ENCODE results near the gene ST3GAL3.

ST3GAL3 gene

GRCh38 chr1:43970911-43971310 is 263.6 kb downstream of the ST3GAL3 start:
- DNase-seq, result no peak

DNA sequence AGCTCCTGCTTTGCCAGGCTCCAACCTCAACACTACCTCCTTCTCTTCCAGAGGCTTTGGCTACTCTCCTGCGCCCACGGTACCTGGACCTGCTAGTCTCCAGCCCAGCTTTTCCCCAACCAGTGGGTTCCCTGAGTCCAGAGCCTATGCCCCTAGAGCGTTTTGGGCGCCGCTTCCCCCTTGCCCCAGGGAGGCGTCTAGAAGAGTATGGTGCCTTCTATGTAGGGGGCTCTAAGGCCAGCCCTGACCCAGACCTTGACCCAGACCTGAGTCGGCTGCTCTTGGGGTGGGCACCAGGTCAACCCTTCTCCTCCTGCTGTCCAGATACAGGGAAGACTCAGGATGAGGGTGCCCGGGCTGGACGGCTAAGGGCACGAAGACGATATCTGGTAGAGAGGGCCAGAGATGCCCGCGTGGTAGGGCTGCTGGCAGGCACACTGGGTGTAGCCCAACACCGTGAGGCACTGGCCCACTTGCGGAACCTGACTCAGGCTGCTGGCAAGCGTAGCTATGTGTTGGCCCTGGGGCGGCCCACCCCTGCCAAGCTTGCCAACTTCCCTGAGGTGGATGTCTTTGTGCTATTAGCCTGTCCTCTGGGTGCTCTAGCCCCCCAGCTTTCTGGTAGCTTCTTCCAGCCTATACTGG is 264.1 kb downstream of the ST3GAL3 start:
- DNase-seq, result no peak

DNA sequence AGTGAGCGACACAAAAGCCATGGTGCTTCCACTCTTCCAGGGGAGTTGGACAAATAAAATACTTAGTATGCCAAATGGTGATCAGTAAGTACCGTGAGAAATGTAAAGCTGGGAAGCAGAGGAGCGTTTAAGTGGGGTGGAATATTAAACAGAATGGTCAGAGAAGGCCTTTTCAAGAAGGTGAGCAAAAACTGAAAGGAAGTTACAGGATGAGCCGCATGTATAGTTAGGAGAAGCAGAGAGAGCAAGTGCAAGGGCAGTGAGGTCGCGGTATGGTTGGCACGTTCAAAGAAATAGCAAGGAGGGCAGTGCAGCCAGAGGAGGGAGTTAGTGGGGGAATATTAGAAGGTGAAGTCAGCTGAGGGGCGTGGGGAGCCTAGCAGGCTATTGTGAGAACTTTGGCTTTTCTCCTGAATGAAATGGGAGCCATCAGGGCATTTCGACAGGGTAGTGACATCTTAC is 266.7 kb downstream of the ST3GAL3 start:
- no peak for DNase-seq

GRCh38 chr1:43974443-43975248 is 267.3 kb downstream of the ST3GAL3 start, which contains the start of gene ATP6V0B:
ATP6V0B (plus strand) TSS chr1:43974960; CDS start chr1:43975041, 81 bp downstream.
- peak; percentile 93 to 95 for DNase-seq

DNA sequence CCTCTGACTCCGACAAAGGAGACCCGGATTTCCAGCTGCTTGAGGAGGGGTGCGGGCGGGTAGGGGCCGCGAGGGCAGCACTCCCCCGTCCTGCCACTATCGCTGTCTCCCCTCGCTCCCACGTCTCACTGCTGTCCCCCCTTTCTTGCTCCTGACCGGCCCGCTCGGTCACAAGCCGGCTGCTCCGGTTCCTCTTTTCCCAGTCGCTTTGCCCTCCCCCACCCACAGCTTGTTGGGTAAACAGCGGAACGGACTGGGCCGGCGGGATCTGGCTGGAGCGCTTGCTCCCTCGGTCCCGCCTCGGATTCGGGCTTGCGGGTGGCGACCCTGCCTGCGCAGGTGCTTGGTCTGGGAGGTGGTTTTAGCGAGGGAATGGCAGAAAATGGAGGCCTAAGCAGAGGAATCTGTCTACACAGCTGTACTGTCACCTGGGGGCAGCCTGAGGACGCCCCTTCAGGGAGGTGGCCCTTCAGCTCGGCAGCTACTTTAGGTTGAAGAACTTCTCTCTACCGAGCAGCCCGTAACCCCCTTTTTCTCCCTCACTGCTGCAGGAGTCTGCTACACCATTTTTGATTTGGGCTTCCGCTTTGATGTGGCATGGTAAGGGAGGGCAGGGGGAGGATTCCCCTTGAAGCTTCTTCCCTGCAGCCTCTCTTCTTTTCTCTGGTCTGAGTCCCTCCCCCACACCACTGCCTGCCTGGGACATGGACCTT is 268.1 kb downstream of the ST3GAL3 start:
- peak in 1 of 2 experiments; percentile 12 for DNase-seq

DNA sequence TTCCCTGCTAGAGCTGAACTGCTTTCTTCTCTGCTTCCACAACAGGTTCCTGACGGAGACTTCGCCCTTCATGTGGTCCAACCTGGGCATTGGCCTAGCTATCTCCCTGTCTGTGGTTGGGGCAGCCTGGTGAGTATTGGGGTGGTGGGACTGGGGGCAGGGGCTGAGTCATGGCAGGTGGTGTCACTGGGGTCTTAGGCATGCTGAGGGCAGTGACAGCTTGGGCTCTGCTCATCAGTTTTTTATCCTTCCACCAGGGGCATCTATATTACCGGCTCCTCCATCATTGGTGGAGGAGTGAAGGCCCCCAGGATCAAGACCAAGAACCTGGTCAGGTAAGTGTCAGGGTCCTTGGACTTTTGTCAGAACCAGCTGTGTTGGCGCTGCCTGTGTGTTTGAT is 268.7 kb downstream of the ST3GAL3 start:
- DNase-seq, result no peak

DNA sequence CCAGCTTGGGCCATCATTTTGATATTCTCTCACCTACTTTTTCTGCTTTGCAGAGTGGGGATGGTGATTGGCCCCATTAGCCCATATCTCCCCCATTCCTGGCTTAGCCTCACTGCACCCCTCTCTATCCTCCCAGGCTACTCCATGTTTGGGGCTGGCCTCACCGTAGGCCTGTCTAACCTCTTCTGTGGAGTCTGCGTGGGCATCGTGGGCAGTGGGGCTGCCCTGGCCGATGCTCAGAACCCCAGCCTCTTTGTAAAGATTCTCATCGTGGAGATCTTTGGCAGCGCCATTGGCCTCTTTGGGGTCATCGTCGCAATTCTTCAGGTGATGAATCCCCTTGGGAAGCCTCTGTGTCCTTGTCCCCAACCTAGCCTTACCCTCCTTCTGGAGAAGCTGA is 269.6 kb downstream of the ST3GAL3 start:
- DNase-seq, result no peak

DNA sequence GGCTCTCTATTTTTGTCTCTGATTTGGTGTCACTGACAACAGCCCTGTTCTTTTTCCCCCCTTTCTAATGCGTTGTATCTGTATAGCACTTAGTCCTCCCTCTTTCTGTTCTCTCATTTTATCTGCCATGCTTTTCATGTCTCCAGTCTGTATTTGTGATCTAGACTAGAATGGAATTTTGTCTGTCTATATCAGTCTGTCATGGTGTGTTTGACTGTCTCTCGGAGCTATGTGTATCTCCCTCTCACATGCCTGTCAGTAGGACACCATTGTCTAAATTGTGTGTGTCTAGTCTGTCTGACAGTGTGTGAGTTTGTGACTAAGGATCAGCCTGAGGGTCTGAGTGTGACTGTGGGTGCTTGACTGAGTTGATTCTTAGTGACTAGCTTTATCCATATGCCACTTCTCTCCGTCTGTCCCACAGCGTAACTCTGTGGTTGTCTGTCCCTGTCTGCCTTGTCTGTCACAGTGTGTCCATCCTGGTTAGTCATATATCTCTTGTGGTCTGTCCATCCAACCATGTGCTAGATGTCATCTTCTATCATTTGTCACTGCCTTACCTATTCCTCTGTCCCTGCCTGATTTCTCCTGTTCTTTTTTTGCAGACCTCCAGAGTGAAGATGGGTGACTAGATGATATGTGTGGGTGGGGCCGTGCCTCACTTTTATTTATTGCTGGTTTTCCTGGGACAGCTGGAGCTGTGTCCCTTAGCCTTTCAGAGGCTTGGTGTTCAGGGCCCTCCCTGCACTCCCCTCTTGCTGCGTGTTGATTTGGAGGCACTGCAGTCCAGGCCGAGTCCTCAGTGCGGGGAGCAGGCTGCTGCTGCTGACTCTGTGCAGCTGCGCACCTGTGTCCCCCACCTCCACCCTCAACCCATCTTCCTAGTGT is 270.3 kb downstream of the ST3GAL3 start:
- no peak for DNase-seq

DNA sequence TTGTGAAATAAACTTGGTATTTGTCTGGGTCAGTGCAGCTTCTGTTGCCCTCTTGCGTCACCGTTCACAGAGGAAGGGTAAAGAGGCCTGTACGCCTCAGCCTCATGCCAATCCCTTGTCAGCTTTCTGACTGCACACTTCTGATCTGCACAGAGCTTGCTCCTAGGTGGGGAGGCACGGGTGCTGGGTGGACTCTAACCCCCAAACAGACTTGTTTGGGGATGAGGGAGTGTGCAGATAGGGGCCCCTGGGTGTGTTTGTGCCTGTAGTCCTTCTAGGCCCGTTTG is 270.9 kb downstream of the ST3GAL3 start:
- DNase-seq, result no peak

DNA sequence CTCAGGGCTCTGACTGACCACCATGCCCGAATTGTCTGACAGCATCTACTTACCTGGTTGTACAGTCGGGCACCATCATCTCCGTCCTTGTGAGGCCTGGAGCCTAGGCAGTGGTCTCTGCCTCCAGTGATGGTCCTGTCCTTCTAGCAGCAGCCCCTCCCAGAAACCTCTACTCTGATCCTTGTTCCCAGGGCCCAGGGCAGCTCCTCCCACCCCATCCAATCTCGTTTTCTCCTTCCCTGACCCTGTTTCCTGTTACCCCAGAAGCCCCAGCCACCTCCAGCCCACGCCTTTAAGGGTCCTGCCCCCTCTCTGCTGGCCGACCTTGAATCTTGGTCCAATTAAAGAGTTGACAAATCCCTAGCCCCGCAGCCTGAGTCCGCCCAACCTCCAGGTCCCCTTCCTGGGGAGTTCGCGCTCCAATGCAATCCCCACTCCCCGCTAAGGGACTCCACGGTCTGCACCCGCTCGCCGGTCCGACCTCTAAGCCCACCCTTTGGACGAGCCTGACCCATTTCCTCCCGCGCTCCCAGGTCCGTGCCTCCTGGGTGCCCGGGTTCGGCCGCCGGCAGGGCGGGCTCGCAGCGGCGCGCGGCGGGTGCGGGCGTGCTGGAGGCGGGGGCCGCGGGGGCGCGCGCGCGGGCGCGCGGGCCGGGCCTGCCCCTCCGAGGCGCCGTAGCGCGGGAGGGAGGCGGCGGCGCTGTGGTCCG is 271.4 kb downstream of the ST3GAL3 start, which contains the start of gene B4GALT2:
TSS of gene B4GALT2 (plus strand) at position 660 of the 710 bp plus-strand sequence. CDS start 1,951 bp downstream, outside the sequence.
- peak; percentile 19 to 52 for DNase-seq

- no peak for DNase-seq
Measured at GRCh38 chr1:43979261-43979527, 271.9 kb downstream of the ST3GAL3 start.

DNA sequence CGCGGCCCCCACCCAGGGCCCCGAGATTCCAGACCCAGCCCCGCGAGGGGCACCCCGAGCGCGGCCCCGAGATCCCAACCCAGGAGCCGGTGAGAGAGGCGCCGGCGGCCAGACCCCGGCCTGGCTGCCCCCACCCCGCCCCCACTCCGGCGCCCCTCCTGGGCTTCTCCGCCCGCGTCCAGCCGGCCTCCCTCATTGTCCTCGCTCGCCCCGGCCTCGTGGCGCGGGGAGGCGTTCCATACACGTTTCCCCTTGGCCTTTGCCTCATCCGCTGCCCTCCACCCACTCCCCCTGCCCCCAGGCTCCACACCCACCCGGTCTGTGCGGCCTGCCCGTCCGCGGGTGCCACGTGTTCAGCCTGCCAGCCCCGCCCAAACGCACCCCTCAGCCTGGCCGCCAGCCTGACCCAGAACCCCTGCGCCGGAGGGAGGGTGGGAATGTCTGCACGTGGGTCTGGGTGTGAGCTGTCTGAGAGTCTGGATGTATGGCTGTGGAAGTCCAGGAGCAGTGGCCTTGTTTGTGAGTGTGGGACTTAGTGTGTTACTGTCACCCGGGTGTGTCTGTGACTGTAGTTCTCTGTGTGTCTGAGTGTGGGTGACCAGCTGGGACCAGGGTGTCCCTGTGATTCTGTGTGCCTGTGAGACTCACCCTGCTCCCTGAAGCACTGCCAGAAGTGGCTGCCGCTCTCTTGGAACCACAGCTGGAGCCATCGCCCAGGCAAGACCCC is 272.4 kb downstream of the ST3GAL3 start:
- DNase-seq, result peak in 1 of 2 experiments; percentile 30

GRCh38 chr1:43980255-43981134 is 273.2 kb downstream of the ST3GAL3 start:
- no peak for DNase-seq

All from stimulated activated CD4-positive, alpha-beta T cell treated with anti-CD3 and anti-CD28 coated beads, Interleukin-4, amount 100 ng/mL, for 4 hours (primary cell).